Upper lobe of right lung (tissue), 1 donor: ENCODE results near the gene ATG5. TPM values are rescaled to one million over a fixed set of nuclear protein-coding genes. Genes with fewer than 3 reads are reported as not detected.

Source experiments
- ATAC-seq: fragments of 200-7000 bp; cut with Tn5 transposase; one replicate; pipeline ENCODE4 v1.9.1; 2020; ENCODE audit warnings: mild to moderate bottlenecking, moderate library complexity
- DNase-seq: peaks from one replicate; pipeline ENCODE4 v3.0.0-alpha.2; 2020
- H3K27ac ChIP-seq: fragments of 200-600 bp; one replicate; pipeline ENCODE4 v1.8.0; 2022
- H3K27me3 ChIP-seq: fragments of 200-600 bp; one replicate; pipeline ENCODE4 v1.8.0; 2022; ENCODE audit warnings: mild to moderate bottlenecking
- H3K36me3 ChIP-seq: fragments of 200-600 bp; one replicate; pipeline ENCODE4 v1.8.0; 2022
- H3K4me1 ChIP-seq: fragments of 200-600 bp; one replicate; pipeline ENCODE4 v1.8.0; 2022
- H3K4me3 ChIP-seq: fragments of 200-600 bp; one replicate; pipeline ENCODE4 v1.8.0; 2022; ENCODE audit warnings: mild to moderate bottlenecking
- H3K9me3 ChIP-seq: fragments of 200-600 bp; one replicate; pipeline ENCODE4 v1.8.0; 2022
- intact Hi-C: fragments of 100-400 bp; cut with DNase I; formaldehyde crosslinking; loops from one replicate; pipeline ENCODE4 v1.11.0; 2022
- total RNA-seq: library from RNA; stranded (reverse); fragmentation: NEBNext Ultra II Directional; extraction: Animal tissue kit (Norgen Biotek cat#: 25700); gene quantifications from one replicate; pipeline ENCODE4 v1.2.1, GENCODE V29; 2021
- TF ChIP-seq, protein P1 (sequence below): fragments of 200-600 bp; IDR thresholded peaks from one replicate; pipeline ENCODE4 v1.8.0; 2022; ENCODE audit warnings: antibody characterized with exemption
- donor health status: DM: no; HTN: yes; CAD: no; lungs with severe emphysema.

Gene ATG5
- total RNA-seq, 1 donor from 2014 or later, result 34.4 TPM

DNA sequence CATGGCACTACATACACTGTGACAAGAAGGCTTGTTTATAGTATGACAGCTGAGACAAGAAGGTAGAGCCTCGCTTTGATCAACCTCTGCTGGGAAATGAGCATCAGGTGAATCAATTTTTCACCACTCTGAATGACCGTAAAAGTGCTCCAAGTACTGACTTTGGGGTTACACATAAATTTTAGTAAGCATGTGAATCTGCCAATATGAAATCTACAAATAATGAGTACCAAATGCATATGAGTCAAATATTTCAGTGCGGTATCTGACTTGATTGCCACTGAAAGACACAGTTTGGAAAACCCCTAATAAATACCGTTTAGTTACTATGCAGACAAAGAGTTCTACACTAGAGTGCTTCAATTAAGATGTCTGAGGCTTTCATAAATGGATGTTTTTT is 77.8 kb downstream of the ATG5 start:
- no peak overlapping the region for H3K27ac ChIP-seq
- intact Hi-C loops, result no loop called here

DNA sequence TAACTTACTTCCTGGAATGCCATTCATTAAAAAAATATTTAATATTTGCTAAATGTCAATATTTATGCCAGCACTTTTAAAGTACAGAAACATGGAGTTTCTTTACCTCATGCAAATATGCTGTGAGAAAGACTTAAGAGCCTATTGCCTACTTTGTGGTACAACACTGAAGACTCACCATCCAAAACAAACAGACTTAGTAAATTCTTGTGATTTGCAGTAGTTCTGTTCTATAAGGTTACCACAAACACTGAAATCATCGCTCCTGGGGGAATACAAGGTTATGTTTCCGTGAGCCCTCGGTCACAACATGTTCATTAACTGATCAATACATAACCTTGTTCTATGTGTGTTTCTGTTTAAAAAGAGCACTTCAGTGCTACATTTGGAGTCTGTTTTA is 78.3 kb downstream of the ATG5 start:
- ATAC-seq (no peak), DNase-seq (no peak)
- peaks cover 10% of the 10 kb centered on the region for H3K36me3 ChIP-seq
- intact Hi-C loops, result no loop called here
- no peaks in the 10 kb centered on the region for H3K9me3 ChIP-seq
- TF ChIP-seq, protein P1, sequence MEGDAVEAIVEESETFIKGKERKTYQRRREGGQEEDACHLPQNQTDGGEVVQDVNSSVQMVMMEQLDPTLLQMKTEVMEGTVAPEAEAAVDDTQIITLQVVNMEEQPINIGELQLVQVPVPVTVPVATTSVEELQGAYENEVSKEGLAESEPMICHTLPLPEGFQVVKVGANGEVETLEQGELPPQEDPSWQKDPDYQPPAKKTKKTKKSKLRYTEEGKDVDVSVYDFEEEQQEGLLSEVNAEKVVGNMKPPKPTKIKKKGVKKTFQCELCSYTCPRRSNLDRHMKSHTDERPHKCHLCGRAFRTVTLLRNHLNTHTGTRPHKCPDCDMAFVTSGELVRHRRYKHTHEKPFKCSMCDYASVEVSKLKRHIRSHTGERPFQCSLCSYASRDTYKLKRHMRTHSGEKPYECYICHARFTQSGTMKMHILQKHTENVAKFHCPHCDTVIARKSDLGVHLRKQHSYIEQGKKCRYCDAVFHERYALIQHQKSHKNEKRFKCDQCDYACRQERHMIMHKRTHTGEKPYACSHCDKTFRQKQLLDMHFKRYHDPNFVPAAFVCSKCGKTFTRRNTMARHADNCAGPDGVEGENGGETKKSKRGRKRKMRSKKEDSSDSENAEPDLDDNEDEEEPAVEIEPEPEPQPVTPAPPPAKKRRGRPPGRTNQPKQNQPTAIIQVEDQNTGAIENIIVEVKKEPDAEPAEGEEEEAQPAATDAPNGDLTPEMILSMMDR, result no peak
- no peak overlapping the region for H3K4me3 ChIP-seq
- peaks cover 5% of the 10 kb centered on the region for H3K4me1 ChIP-seq
- no peak overlapping the region for H3K27ac ChIP-seq
- no peaks in the 10 kb centered on the region for H3K27me3 ChIP-seq

More for the DNA sequence above, 77.8 kb downstream of the ATG5 start:
- Histone ChIP-seq H3K9me3 (no peaks in the 10 kb centered on the region), H3K27me3 (no peaks in the 10 kb centered on the region), H3K36me3 (peaks cover 10% of the 10 kb centered on the region), H3K4me3 (no peak overlapping the region), H3K4me1 (peaks cover 5% of the 10 kb centered on the region)
- TF ChIP-seq, protein P1, result no peak
- ATAC-seq, result no peak
- DNase-seq, result no peak

DNA sequence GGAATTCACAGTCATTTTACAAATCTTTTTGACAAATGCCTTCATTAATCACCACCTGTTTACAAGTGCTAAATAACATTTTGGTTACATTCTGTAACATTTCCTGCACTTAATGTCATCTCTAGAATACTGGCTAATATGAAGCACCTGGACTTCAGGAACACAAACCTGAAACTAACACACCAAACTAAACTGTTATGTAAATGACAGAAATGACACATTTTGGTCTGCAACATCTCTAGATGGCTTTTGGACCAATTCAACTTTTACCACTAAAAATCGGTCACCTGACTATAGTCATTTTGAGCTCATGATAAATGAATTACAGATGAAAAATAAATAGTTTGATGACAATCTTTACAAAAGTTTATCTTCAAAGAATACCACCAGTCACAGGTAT is 80.6 kb downstream of the ATG5 start:
- H3K36me3 ChIP-seq, result peaks cover 10% of the 10 kb centered on the region
- peaks cover 5% of the 10 kb centered on the region for H3K4me1 ChIP-seq
- no peaks in the 10 kb centered on the region for H3K27me3 ChIP-seq
- no peak for DNase-seq
- intact Hi-C loops, result no loop called here
- TF ChIP-seq, protein P1, result no peak
- no peaks in the 10 kb centered on the region for H3K9me3 ChIP-seq
- no peak overlapping the region for H3K27ac ChIP-seq
- no peak for ATAC-seq
- H3K4me3 ChIP-seq, result no peak overlapping the region

DNA sequence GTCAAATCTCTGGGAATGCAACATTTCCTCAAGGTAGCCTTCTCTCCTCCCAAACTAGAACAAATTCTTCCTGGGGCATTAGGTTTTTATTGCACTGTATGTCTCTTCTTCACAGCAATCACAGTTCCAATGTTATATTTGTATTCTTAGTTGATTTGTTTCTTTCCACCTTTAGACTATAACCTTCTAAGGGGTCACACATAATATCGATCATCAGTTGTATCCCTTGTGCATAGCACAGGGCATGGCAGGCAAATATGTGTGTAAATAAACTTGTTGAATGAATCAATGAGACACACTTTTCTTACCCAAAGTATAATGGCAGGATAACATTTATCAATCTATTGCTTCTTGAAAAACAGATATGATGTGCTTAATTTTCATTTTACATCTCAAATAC is 81.0 kb downstream of the ATG5 start:
- H3K4me3 ChIP-seq, result no peak overlapping the region
- DNase-seq, result no peak
- intact Hi-C loops, result no loop called here
- no peak overlapping the region for H3K27ac ChIP-seq
- TF ChIP-seq, protein P1, result no peak
- no peaks in the 10 kb centered on the region for H3K9me3 ChIP-seq
- no peak for ATAC-seq
- peaks cover 10% of the 10 kb centered on the region for H3K36me3 ChIP-seq
- H3K27me3 ChIP-seq, result no peaks in the 10 kb centered on the region
- peaks cover 5% of the 10 kb centered on the region for H3K4me1 ChIP-seq

DNA sequence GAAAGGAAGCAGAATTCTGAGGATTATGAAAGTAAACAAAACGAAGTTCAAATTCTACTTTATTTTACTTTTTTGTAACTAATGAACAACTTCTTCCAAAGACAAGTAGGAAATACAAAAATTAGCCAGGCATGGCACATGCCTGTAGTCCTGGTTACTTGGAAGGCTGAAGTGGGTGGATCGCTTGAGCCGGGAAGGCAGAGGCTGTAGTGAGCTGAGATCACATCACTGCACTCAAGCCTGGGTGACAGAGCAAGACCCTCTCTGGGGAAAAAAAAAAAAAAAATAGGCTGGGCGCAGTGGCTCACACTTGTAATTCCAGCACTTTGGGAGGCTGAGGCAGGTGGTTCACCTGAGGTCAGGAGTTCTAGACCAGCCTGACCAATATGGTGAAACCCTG is 82.3 kb downstream of the ATG5 start:
- intact Hi-C loops, result no loop called here
- TF ChIP-seq, protein P1, result no peak
- ATAC-seq (no peak), DNase-seq (no peak)
- H3K4me3 ChIP-seq, result no peak overlapping the region
- peaks cover 5% of the 10 kb centered on the region for H3K4me1 ChIP-seq
- no peak overlapping the region for H3K27ac ChIP-seq
- no peaks in the 10 kb centered on the region for H3K27me3 ChIP-seq
- peaks cover 10% of the 10 kb centered on the region for H3K36me3 ChIP-seq
- H3K9me3 ChIP-seq, result no peaks in the 10 kb centered on the region

DNA sequence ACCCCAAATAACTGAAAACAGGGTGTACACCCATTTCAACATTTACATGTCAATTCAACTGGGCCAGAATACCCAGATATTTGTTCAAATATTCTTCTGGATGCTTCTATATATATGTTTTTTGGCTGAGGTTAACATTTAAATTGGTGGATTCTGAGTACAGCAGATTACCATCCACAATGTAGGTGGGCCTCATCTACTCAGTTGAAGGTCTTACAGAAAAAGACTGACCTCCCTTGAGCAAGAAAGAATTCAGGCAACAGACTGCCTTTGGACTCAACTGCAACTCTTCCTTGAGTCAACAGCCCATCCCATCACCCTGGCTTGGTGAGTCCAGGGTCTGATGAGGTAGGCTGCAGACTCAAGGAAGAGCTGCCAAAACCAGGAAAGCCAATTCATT is 84.1 kb downstream of the ATG5 start:
- Histone ChIP-seq H3K36me3 (no peaks in the 10 kb centered on the region), H3K4me1 (no peaks in the 10 kb centered on the region), H3K9me3 (no peaks in the 10 kb centered on the region), H3K4me3 (no peak overlapping the region), H3K27me3 (no peaks in the 10 kb centered on the region), H3K27ac (no peak overlapping the region)
- ATAC-seq (no peak), DNase-seq (no peak)
- TF ChIP-seq, protein P1, result no peak
- intact Hi-C loops, result no loop called here
